RWPE2 (cell line): Measurements from ENCODE around the gene C1QTNF1.

Experiments
- ATAC-seq: fragments of 200-7000 bp; cut with Tn5 transposase; 3 replicates; pipeline ENCODE4 v1.9.1; 2021; ENCODE audit warnings: low read depth
- DNase-seq: peaks from one replicate; pipeline ENCODE4 v3.0.0-alpha.2; 2020; ENCODE audit warnings: low spot score
- H3K27ac ChIP-seq: fragments of 450-650 bp; 2 replicates; pipeline ENCODE4 v1.5.1; 2017; ENCODE audit warnings: mild to moderate bottlenecking; ENCODE audit not compliant: poor library complexity, severe bottlenecking
- H3K27me3 ChIP-seq: fragments of 250-450 bp; sonication (Bioruptor Pico); 2 replicates; pipeline ENCODE4 v1.5.1; 2021; ENCODE audit warnings: mild to moderate bottlenecking, moderate library complexity; ENCODE audit not compliant: insufficient read depth, poor library complexity, severe bottlenecking
- H3K36me3 ChIP-seq: fragments of 250-450 bp; sonication (Bioruptor Pico); 2 replicates; pipeline ENCODE4 v1.5.1; 2020; ENCODE audit warnings: low read depth, mild to moderate bottlenecking, moderate library complexity
- H3K4me1 ChIP-seq: fragments of 250-450 bp; sonication (Bioruptor Pico); 2 replicates; pipeline ENCODE4 v1.5.1; 2021; ENCODE audit warnings: mild to moderate bottlenecking, moderate library complexity; ENCODE audit not compliant: insufficient read depth, poor library complexity, severe bottlenecking
- H3K4me3 ChIP-seq: fragments of 250-450 bp; sonication (Bioruptor Pico); 2 replicates; pipeline ENCODE4 v1.5.1; 2021; ENCODE audit warnings: mild to moderate bottlenecking, moderate library complexity; ENCODE audit not compliant: severe bottlenecking
- H3K9me3 ChIP-seq: fragments of 250-450 bp; sonication (Bioruptor Pico); 2 replicates; pipeline ENCODE4 v1.5.1; 2021; ENCODE audit warnings: mild to moderate bottlenecking, moderate library complexity; ENCODE audit not compliant: severe bottlenecking
- CTCF ChIP-seq: fragments of 450-650 bp; IDR thresholded peaks from one replicate; pipeline ENCODE4 v1.5.1; 2017; ENCODE audit warnings: mild to moderate bottlenecking, moderate library complexity; ENCODE audit not compliant: poor library complexity, severe bottlenecking

The C1QTNF1 gene

GRCh38 chr17:78993241-78993956 is 30.6 kb upstream of the C1QTNF1 start:
- peak; percentile 86 for TF ChIP-seq CTCF
- Histone ChIP-seq H3K9me3 (no peaks in the 10 kb centered on the region), H3K4me1 (peaks cover 18% of the 10 kb centered on the region), H3K36me3 (peaks cover 76% of the 10 kb centered on the region), H3K27ac (no peak overlapping the region), H3K27me3 (no peaks in the 10 kb centered on the region), H3K4me3 (no peak overlapping the region)
- ATAC-seq (peak; percentile 54; the same call in 2 of the 3 replicates), DNase-seq (no peak)

- peaks cover 77% of the 10 kb centered on the region for H3K36me3 ChIP-seq
- DNase-seq, result no peak
These were observed 29.8 kb upstream of the C1QTNF1 start for GRCh38 chr17:78993981-78994671.

DNA sequence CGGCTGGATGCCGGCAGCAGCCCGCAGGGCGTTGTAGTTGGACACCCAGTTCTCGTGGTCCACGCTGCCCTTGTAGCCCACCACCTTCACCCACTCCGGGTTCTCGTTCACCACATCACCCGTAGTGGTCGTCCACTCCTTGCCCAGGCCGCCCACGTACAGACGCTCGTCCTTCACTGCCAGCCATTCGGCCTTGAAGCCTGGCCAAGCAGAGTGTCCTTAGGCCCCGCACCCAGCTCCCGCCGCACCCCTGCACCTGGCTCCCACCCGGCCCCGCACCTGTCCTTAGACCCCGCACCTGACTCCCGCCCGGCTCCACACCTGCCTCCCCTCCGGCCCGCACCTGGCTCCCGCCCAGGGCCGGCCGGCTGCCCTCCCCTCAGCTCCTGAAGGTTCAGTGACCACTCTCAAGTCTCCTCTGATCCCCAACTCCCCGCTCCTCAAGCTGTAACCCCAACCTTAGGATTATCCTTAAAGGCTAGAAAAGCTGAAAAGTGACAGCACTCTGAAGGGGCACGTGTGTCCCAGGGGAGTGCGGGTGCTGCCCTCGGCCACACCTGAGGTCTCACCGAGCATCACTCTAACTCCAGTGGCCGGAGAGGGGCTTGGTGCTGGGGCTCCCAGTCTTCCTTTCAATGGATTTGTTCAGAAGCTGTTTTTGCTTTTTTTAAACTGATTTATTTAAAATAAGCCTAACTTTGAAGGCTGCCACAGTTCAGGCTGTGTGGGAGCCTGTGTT is 28.8 kb upstream of the C1QTNF1 start:
- Histone ChIP-seq H3K36me3 (peaks cover 80% of the 10 kb centered on the region), H3K4me3 (no peak overlapping the region), H3K27ac (peak overlapping the region; percentile 19), H3K9me3 (no peaks in the 10 kb centered on the region), H3K27me3 (no peaks in the 10 kb centered on the region), H3K4me1 (peaks cover 19% of the 10 kb centered on the region)
- no peak for ATAC-seq
- DNase-seq, result no peak
- TF ChIP-seq CTCF, result no peak

More at GRCh38 chr17:78993981-78994671, 29.8 kb upstream of the C1QTNF1 start:
- no peak for TF ChIP-seq CTCF
- Histone ChIP-seq H3K9me3 (no peaks in the 10 kb centered on the region), H3K4me1 (peaks cover 19% of the 10 kb centered on the region), H3K4me3 (no peak overlapping the region), H3K27me3 (no peaks in the 10 kb centered on the region), H3K27ac (no peak overlapping the region)
- no peak for ATAC-seq

GRCh38 chr17:78995761-78996451 is 28.1 kb upstream of the C1QTNF1 start:
- Histone ChIP-seq H3K4me3 (no peak overlapping the region), H3K36me3 (peaks cover 72% of the 10 kb centered on the region), H3K27ac (peak overlapping the region; percentile 19), H3K4me1 (peaks cover 19% of the 10 kb centered on the region), H3K9me3 (no peaks in the 10 kb centered on the region), H3K27me3 (no peaks in the 10 kb centered on the region)
- TF ChIP-seq CTCF, result no peak
- ATAC-seq (peak; percentile 13; the same call in 1 of the 3 replicates), DNase-seq (no peak)
